Measurements from ENCODE around the gene KDM4B. TPM values are rescaled to one million over a fixed set of nuclear protein-coding genes. Genes with fewer than 3 reads are reported as not detected.
A peak's percentile ranks its signal among the peaks of the same experiment; 100 is the strongest.

KDM4B gene
- total and polyA plus RNA-seq, 7 donors, result 9.3 to 45.9 (median 29.5) TPM

DNA sequence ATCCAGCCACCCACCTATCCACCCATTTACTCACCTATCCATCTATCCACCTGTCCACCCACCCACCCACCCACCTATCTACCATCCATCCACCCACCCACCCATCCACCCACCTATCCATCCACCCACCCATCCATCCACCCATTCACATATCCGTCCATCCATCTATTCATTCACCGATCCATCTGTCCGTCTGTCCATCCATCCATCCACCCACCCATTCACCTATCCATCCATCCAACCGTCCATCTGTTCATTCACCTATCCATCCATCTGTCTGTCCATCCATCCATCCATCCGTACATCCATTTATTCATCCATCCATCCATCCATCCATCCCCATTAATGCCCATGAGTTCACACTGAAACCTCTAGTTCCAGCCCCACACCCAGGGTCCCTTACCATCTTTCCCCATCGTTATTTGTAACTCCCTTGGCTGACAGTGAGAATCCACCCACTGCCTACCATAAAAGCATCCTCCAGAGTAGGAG, 31.3 kb downstream of the KDM4B start:
- peaks cover 11% of the 10 kb centered on the region for H3K4me1 ChIP-seq
- TF ChIP-seq CTCF (IDR thresholded peaks at IDR 0.05), result no peak
- no peaks in the 10 kb centered on the region for H3K27me3 ChIP-seq (ENCODE audit: insufficient read depth in 3 of 3, low read length in 2 of 3)
- no peaks in the 10 kb centered on the region for H3K9me3 ChIP-seq
- DNase-seq (no peak), ATAC-seq (no peak)
- H3K36me3 ChIP-seq (ENCODE audit: insufficient read depth in 1 of 2, low read depth in 1 of 2), result peaks cover 0 to 25% of the 10 kb centered on the region in 2 donors
- H3K4me3 ChIP-seq, result no peak overlapping the region
- intact Hi-C loops (cut with DNase I), result no loop called here
- H3K27ac ChIP-seq, result no peak overlapping the region
- WGBS, 3 donors, result 85 to 90% (median 88%) methylated on average over 6 of the region's 6 CpGs

DNA sequence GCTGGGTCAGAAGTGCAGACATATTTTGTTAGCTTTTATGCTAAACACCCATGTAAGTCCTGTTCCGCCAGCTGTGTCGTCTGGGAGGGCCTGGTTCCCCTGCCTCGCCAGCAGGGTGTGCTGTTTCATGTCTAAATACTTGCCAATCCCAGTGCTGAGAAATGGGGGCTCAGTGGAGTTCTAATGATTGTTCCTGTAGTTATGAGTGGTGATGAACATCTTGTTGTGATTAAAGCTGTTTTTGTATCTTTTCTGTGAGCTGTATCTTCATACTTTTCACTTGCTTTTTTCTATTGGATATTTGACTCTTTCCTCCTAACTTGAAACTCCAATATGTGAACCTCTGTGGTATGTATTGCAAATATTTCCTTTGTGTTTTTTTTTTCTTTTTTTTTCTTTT, 32.7 kb downstream of the KDM4B start:
- ATAC-seq, result peak; percentile 40 to 74 (median 56)
- intact Hi-C loops (cut with DNase I), result no loop called here
- WGBS, 3 donors, result 55 to 72% (median 58%) methylated on average over 3 of the region's 3 CpGs

GRCh38 chr19:5002143-5002542, 33.2 kb downstream of the KDM4B start:
- Histone ChIP-seq H3K27me3 (ENCODE audit: insufficient read depth in 3 of 3, low read length in 2 of 3) (no peaks in the 10 kb centered on the region), H3K4me1 (peaks cover 13% of the 10 kb centered on the region), H3K4me3 (no peak overlapping the region), H3K9me3 (no peaks in the 10 kb centered on the region), H3K27ac (no peak overlapping the region), H3K36me3 (ENCODE audit: insufficient read depth in 1 of 2, low read depth in 1 of 2) (peaks cover 0 to 11% of the 10 kb centered on the region in 2 donors)
- peak in 1 of 4 donors; percentile 50 for ATAC-seq
- no peak for DNase-seq
- TF ChIP-seq CTCF (IDR thresholded peaks at IDR 0.05), result no peak
- intact Hi-C loops (cut with DNase I), result no loop called here
- WGBS, 3 donors, result 70 to 81% (median 74%) methylated on average over 4 of the region's 4 CpGs

More for the DNA sequence above, 32.7 kb downstream of the KDM4B start:
- H3K9me3 ChIP-seq, result no peaks in the 10 kb centered on the region
- H3K36me3 ChIP-seq (ENCODE audit: insufficient read depth in 1 of 2, low read depth in 1 of 2), result peaks cover 0 to 16% of the 10 kb centered on the region in 2 donors
- H3K27ac ChIP-seq, result no peak overlapping the region
- H3K27me3 ChIP-seq (ENCODE audit: insufficient read depth in 3 of 3, low read length in 2 of 3), result no peaks in the 10 kb centered on the region
- peaks cover 13% of the 10 kb centered on the region for H3K4me1 ChIP-seq
- no peak overlapping the region for H3K4me3 ChIP-seq
- peak; percentile 65 for TF ChIP-seq CTCF (IDR thresholded peaks at IDR 0.05)
- no peak for DNase-seq

GRCh38 chr19:5003781-5004180, 34.9 kb downstream of the KDM4B start:
- Histone ChIP-seq H3K27me3 (ENCODE audit: insufficient read depth in 3 of 3, low read length in 2 of 3) (no peaks in the 10 kb centered on the region), H3K36me3 (ENCODE audit: insufficient read depth in 1 of 2, low read depth in 1 of 2) (no peaks in the 10 kb centered on the region), H3K9me3 (no peaks in the 10 kb centered on the region), H3K27ac (no peak overlapping the region), H3K4me1 (peaks cover 13% of the 10 kb centered on the region), H3K4me3 (no peak overlapping the region)
- no peak for TF ChIP-seq CTCF (IDR thresholded peaks at IDR 0.05)
- no peak for DNase-seq
- ATAC-seq, result no peak
- intact Hi-C loops (cut with DNase I), result no loop called here
- WGBS, 3 donors, result 90 to 94% (median 91%) methylated on average over 18 of the region's 18 CpGs

DNA sequence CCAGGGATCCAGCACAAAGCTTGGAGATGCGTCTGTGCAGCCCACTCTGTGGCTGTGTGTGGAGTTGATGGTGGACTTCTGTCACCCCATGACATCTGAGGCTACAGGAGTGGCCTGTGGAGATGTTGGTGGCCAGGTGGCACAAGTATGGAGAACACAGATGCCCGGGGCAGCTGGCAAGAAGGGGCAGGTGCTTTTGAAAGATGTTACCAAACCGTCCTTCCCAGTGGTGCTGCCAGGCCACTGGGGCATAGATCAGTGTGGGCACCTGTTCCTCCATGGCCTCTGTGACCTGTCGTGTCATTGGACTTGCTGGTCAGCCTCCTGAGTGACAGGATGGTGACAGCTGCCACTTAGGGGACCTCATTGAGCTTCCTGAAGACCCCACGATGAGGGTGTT, 36.2 kb downstream of the KDM4B start:
- Histone ChIP-seq H3K27ac (no peak overlapping the region), H3K27me3 (ENCODE audit: insufficient read depth in 3 of 3, low read length in 2 of 3) (no peaks in the 10 kb centered on the region), H3K4me1 (peaks cover 13% of the 10 kb centered on the region), H3K4me3 (no peak overlapping the region), H3K9me3 (no peaks in the 10 kb centered on the region), H3K36me3 (ENCODE audit: insufficient read depth in 1 of 2, low read depth in 1 of 2) (no peaks in the 10 kb centered on the region)
- intact Hi-C loops (cut with DNase I), result no loop called here
- TF ChIP-seq CTCF (IDR thresholded peaks at IDR 0.05), result no peak
- 46 to 59% (median 52%) methylated on average over 5 of the region's 5 CpGs for WGBS, 3 donors
- DNase-seq (no peak), ATAC-seq (peak; percentile 44 to 74 (median 71))

Data from psoas muscle (tissue), 8 donors.